Stimulated activated CD4-positive, alpha-beta T cell treated with anti-CD3 and anti-CD28 coated beads, TNF-alpha, amount 100 ng/mL, for 24 hours (primary cell): ENCODE results near the gene LRCH3.
A peak's percentile ranks its signal among the peaks of the same experiment; 100 is the strongest.
"Not testable (repeated sequence)": the region's sequence is repeated elsewhere in the genome, so short reads cannot be mapped to it uniquely, and the experiment has no call there.

Experiments used
- DNase-seq, 3 experiments: peaks; one replicate each; pipeline ENCODE4 v3.0.0-alpha.2; 2020; ENCODE audit warnings: low read depth in 3 of 3

The LRCH3 gene

DNA sequence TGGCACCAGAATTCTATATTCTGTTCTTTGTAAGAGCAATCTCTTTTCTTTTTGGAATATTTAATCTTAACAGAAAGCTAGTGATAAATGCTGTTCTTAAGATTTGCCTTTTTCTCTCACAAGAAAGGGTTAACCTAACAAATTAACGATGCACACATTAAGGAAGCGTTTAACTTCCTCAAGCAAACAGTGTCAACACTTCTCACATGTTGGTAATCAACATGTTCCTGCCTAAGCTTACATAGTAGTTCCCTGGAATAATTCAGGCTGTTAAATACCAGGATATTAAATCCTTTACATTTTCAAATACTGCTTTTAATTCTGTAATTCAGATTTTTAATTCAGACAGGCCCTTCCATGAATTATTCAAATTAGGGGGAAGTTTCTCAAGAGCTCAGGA lies 91.5 kb downstream of the LRCH3 start:
- no peak for DNase-seq

DNA sequence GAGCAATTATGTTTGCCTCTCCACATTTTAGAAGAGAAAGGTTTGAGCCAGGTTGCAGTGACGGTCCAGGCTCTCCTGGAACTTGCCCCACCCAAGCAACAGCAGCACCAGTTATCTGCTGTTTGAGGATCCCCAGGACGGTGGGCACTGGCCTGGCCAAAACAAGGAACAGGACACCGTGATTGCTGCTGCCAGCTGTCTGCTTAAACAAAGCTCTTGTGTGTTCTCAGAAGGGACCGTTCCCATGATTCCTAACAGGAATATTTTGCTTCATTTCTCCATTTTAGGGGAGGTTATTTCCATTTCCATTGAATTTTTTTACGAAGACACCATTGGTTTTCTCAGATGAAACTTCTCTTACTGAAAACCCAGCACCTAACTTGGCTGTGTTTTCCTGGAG lies 92.5 kb downstream of the LRCH3 start:
- DNase-seq, result no peak

DNA sequence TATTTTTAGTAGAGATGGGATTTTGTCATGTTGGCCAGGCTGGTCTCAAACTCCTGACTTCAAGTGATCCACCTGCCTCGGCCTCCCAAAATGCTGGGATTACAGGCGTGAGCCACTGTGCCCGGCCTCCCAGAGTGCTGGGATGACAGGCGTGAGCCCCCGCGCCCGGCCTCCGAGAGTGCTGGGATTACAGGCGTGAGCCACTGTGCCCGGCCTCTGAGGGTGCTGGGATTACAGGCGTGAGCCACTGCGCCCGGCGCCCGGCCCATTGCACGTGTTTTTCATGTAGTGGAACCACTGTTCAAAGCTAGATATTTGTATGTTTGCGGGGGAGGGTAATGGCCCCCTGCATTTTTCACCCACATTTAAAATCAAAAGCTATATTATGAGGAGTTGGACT lies 93.3 kb downstream of the LRCH3 start:
- DNase-seq, result not testable (repeated sequence)

DNA sequence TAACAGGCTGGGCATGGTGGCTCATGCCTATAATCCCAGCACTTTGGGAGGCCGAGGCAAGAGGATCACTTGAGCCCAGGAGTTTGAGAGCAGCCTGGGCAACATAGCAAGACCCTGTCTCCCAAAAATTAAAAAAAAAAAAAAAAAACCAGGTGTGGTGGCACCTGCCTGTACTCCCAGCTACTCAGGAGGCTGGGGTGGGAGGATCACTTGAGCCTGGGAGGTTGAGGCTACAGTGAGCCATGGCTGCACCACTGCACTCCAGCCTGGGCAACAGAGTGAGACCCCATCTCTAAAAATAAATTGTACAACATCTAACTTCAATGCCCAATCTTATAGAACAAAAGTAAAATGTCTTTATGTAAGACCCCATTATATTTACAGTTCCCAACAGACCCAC lies 95.0 kb downstream of the LRCH3 start:
- not testable (repeated sequence) for DNase-seq

DNA sequence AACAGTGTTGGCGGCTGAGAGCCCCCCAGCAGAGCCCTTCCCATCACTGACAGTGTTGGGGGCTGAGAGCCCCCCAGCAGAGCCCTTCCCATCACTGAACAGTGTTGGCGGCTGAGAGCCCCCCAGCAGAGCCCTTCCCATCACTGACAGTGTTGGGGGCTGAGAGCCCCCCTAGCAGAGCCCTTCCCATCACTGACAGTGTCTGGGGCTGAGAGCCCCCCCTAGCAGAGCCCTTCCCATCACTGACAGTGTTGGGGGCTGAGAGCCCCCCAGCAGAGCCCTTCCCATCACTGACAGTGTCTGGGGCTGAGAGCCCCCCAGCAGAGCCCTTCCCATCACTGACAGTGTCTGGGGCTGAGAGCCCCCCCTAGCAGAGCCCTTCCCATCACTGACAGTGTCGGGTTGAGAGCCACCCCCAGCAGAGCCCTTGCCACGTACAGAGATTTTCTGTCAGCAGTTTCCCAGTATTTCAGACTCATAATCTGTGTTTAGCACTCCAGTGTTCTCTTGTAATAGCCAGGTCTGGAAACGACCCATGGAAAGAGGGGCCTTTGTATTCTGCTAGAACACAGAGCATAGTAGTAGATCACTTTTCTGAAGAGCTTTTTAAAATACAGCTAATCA lies 96.5 kb downstream of the LRCH3 start:
- DNase-seq, result not testable (repeated sequence)

DNA sequence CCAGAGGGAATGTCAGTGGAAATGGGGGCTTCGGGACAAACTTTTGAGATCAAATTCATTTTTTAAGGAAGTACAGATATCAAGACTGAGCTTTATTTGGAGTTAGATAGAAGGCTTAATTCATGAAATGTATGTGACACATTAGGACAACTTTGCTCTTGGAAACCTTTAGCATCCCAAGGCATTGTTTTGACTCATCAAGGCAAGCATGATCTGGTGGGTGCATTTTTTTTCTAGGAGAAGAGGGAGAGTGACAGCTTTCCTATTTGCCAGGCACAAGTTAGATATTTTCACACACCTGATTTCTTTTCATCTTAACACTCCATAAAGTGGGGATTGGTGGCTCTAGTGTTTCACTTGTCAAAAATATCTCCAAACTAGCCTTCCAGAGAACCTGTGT lies 97.5 kb downstream of the LRCH3 start:
- DNase-seq, result no peak

DNA sequence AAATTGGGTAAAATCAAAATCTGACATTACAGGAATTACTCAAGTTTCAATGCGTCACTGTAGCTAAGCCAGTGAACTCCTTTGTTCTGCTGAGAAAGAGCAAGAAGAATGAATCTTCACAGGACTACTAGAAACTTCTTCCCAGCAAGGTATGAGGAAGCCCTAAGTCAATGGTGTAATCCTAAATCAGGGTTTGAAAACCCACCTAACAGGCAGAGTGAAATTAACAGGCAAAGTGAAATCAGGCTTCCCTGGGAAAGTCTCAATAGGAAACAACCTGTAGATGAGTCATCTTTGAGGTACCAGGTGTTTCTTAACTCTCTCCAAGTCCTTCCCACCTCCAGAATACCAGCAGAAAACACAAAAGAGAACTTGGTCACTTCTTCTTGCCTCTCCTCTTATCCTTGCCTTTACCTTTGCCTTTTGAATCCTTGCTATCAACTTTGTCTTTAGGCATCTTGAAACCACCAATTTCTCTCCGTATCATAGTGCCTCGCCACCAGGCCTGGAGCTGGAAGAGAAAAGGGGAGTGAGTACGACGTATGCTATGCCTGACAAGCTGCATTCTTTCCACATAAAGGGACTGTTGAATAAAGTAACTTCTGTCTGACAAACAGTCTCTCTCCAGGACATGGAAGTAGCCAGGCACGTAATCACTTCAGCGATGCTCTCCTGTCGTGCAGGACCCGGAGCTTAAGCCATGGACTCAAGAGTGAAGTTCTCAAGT lies 98.3 kb downstream of the LRCH3 start:
- DNase-seq, result no peak

DNA sequence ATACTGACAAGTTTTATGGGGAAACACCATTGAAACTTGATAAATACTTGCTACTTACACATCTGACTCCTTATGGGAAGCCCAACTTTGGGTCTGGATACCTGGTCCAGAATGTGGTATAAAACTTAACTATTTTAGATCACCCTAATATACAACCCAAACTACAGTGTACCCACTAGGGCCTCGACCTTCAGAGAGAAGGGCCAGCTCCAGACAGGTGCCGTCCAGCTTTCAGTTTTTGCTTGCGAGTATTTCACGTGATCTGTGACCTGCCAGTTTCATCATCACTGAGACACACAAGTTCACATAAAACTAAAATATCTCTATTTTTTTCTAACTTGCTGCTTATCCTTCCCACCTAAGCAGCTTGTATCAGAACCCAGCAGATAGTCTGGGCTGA lies 99.6 kb downstream of the LRCH3 start:
- DNase-seq, result no peak

DNA sequence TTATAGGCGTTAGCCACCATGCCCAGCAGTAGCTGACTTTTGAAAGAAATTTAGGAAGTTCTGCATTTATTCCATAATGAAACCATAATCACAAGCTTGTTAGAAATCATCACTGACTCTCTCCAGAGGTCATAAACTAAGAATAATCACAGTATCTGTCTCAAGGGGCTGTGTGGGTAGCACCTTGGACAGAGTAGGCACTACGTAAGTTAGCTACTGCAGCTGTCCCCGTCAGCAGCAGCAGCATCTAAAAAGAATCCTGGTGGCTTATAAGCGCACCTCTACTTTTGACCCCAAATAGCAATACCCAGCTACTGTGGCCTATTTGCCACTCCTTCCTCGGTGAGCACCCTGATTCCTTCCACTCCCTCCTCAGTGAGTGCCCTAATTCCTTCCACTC lies 101.1 kb downstream of the LRCH3 start:
- no peak for DNase-seq

DNA sequence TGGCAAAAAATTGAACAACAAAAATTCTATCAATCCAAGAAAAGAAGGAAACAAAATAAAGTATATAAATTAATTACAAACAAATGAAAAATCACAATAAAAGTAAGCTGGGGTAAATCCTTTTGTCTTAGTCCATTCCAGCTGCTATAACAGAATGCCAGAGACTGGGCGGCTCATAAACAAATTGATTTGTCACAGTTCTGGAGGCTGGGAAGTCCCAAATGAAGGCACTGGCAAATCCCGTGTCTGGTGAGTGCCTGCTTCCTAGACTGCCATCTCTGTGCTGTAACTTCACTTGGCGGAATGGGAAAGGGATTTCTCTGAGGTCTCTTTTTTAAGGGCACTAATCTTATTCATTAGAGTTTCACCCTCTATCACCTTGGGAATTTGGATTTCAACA lies 105.4 kb downstream of the LRCH3 start:
- DNase-seq, result no peak

DNA sequence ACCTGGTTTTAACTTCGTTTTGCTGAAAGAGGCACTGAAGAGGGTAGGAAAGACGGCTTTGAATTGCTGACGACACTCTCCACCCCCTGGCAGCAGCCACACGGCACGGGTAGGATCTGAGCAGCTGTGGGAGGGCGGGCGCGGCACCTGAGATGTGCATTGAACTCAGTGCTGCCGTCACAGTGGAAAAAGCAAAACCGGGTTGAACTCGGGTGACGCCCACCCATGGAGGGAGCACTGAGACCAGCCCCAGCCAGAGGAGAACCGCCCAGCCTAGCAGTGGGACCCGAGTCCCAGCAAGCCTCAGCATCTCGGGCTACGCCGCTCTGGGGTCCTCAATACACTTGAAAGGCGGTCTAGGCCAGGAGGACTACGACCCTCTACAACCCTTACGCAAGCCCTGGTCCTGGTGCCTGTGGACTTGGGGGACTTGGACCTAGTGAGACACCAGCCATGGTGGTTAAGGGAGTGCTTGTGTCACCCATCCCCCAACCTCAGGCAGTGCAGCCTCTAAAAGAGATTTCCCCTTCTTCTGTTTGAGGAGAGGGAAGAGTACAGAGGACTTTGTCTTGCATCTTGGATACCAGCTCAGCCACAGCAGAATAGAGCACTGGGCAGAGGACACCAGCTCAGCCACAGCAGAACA lies 108.9 kb downstream of the LRCH3 start:
- DNase-seq, result no peak

DNA sequence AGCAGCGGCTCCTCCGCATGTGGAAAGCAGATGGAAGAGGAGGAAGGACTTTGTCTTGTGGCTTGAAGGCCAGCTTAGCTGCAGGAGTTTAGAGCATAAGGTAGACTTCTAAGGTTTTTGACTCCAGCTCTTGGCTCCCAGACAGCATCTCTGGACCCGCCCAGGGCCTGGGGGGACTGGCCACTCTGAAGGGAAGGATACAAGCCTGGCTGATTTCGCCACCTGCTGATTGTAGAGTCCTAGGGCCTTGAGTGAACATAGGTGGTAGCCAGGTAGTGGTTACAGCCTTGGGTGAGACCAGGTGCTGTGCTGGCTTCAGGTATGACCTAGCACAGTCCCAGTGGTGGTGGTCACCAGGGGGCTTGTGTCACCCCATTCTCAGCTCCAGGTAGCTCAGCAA lies 110.6 kb downstream of the LRCH3 start:
- DNase-seq, result no peak

DNA sequence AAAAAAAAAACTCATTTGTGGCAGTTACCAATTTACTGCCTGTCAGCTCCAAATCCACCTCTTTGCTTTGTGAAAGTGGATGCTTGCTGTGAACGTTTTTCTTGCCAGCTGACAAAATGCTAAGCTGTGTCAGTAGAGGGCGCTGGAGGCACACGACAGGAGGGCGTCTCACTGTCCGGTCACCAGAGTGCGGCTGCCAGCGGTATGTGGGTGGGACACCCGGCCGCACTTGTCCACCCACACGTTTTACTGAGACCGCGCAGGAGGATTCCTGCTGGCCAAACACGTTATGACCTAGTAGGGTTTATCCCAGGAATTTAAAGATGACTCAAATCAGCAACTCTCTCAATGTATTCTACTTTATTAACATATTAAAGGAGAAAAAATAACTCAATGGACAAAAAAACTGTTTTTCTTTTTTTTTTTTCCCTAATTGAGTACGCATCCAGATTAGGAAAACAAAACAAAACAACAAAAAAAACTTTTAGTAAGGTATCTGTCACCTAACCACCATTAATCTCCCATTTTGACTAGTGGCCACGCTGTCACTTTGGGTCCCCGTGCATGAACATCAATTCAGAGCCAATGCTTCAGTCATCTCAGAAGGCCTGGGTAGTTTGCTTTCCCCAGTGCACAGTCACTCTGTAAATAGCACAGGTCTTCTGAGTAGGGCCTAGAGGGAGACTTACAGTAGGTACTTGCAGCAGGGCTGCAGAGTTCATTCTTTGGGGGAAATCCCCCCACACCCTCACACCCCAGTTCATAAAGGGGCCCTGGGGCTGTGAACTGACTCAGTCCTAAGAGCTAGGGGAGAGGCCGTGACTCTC lies 115.2 kb downstream of the LRCH3 start:
- peak; percentile 62 to 78 (median 74) for DNase-seq

DNA sequence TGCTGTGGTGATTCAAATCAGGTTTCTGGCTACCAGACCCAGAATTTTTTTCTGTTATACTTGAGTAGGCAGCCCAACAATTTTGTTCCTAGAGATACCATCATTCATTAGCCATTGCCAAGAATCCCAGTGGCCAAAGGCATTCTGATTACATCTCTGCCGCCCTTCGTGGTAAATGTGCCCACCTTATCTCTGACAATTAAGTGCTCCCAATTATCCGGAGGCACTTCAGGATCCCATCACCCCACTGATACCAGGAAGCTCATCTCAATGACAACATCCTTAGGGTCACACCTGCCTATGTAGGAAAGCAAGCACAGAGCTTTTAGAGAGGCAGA lies 115.8 kb downstream of the LRCH3 start:
- DNase-seq, result no peak

DNA sequence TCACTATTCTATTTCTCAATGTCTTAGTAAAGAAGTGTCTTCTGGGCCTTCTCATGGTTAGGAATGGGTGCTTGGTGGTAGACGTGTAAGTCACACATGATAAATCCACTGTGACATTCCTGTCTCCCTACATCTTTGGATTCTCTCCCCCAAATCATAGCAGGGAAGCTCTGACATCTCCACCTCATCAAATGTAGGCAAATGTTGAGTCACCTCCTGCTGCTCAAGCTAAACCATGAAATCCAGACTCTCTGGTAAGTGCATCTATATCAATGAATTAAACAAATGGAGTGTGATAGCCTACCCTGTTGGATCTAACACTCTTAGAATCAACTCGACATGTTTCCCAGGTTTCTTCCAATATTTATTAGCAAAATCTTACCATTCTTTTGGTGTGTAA lies 116.1 kb downstream of the LRCH3 start:
- no peak for DNase-seq

DNA sequence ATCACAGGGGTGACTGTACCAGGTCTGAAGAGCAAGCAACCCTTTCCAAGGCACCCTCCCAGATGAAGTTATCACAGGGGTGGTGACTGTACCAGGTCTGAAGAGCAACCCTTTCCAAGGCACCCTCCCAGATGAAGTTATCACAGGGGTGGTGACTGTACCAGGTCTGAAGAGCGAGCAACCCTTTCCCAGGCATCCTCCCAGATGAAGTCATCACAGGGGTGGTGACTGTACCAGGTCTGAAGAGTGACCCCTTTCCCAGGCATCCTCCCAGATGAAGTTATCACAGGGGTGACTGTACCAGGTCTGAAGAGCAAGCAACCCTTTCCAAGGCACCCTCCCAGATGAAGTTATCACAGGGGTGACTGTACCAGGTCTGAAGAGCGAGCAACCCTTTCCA lies 117.5 kb downstream of the LRCH3 start:
- not testable (repeated sequence) for DNase-seq

DNA sequence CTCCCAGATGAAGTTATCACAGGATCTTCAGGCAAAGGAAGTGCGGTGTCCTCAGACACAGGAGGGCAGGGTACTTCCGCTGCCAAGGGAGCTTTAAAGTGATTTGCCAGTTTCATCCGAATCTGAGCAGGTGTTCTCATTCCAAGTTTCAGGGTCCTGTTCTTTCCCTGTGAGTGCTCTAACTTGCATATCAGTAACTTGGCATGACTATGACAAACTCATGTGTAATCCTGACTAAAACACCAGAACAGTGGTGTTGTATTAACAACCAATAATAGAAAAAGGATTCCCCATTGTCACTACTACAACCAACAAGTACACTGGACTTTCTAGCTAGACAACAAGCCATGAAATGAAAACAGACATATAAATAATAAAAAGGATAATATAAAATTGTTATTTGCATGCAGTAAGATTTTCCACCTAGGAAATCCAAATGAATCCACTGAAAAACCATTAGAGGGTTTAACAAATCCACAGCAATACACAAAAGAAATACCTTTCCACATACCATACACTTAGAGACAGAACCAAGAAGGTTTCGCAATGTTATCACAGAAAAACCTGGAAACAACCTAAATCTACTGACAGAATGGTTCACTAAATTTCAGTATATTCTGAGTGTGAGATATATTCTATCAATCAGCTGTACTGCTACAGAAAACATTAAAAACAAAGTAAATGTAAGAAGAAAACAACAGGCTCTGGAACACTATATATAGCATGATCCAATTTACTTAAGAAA lies 118.1 kb downstream of the LRCH3 start:
- DNase-seq, result no peak

DNA sequence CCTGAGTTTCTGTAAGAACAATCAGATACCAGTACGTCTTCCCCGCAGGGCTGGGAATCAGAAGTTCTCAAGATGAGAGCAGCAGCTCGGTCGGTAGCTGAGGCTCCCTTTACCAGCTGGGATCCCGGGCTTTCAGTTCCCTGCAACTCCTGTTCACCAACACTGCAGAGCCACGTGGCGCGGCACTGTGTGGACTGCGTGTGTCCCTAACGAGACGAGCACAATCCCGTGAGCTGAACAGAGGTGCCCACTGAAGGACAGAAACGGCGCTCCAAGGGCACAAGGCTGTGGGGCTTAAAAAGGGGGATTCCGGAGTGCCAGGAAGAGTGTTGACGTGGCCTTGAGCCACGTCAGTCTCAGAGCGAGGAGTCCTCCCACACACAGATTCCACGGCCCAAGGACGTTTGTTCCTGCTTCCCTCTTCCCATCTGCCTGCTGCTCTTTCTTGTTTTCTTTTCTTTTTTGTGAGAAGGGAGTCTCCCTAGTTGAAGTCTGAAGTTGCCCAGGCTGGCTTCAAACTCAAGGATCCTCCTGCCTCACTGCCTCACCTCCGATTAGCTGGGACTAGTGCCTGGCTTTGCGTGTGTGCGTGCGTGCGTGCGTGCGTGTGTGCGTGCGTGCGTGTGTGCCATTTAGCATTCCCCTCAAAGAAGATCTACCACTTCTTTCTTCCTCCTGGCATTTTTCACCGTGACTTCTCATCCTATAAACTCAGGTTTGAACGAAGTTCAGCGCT lies 121.9 kb downstream of the LRCH3 start:
- no peak for DNase-seq

DNA sequence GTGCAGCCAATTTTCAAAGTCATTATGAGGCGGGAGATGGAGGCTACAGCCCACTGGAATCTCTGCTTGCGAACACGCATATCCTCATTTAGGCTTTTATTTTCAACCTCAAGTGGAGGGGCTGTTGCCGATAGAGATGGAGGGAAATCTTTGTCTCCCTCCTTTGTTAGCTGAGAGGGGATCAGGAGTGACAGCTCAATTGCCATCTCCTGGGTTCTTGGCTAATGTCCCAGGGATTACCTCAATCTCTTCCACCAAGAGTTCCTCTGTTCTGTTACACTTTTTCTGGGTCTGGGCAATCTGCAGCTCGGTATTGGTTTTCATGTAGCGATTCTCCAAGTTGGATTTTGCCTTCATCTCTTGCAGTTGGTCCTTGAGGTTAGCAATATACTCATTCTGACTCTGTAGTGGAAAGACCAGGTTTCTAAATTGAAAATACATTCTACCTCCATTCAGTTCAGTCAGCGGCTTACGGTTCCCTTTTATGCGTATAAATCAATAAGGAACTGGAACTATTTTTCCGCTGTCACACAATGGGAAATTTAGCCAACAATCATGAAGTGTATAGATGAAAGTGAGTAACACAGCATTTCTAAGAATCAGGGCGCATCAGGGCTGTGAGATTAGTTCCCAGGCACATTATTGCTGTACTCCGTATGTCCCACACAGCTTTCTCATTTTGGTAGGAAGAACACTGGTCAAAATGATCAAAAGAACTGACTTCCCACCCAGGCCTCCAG lies 122.8 kb downstream of the LRCH3 start:
- no peak for DNase-seq
